Measurements from ENCODE around the gene SPRTN.
"Not testable (repeated sequence)": the region's sequence is repeated elsewhere in the genome, so short reads cannot be mapped to it uniquely, and the experiment has no call there.

- TF ChIP-seq CTCF (conservative IDR thresholded peaks at IDR 0.05; ENCODE audit: low read depth, low read length); FOS (IDR thresholded peaks at IDR 0.05; ENCODE audit: low read depth, low read length); MAFK (IDR thresholded peaks at IDR 0.05; ENCODE audit: low read depth, low read length); POLR2A (IDR thresholded peaks at IDR 0.05; ENCODE audit: low read depth, low read length); ELK1 (IDR thresholded peaks at IDR 0.05; ENCODE audit: borderline replicate concordance, low read depth, low read length); BHLHE40 (IDR thresholded peaks at IDR 0.05; ENCODE audit: low read depth, low read length); USF2 (IDR thresholded peaks at IDR 0.05; ENCODE audit: low read depth, low read length); MXI1 (IDR thresholded peaks at IDR 0.05; ENCODE audit: borderline replicate concordance, low read depth, low read length); CHD1 (IDR thresholded peaks at IDR 0.05; ENCODE audit: low read depth, low read length); CEBPB (IDR thresholded peaks at IDR 0.05; ENCODE audit: low read depth, low read length); RAD21 (IDR thresholded peaks at IDR 0.05; ENCODE audit: low read length); RFX5 (IDR thresholded peaks at IDR 0.05; ENCODE audit: low read depth, low read length): not testable (repeated sequence)
Measured at GRCh38 chr1:231348856-231349255, 10.8 kb downstream of the SPRTN start.
